ENCODE results near the gene MBLAC2. TPM values are rescaled to one million over a fixed set of nuclear protein-coding genes. Genes with fewer than 3 reads are reported as not detected.
A peak's percentile ranks its signal among the peaks of the same experiment; 100 is the strongest.

MBLAC2 gene
- total RNA-seq, 1 experiment from 2014 or later, result 4.9 TPM

DNA sequence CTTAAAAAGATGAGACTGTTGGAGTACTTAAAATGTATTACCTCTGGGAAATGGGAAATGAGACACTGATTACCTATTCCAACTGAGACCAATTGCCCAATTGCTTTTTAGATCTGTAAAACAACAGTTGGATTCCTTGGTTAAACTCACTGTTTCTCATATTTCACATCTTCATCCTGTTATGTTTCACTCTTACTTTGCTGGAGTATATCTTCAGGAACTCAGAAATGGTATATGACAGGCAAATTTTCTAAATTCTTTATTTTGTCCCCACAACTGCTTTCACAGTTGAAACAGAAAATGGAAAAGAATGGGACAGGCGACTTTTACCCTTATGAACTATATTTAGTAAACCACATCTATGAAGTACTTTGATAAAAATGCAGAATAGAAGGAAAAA lies 56.4 kb downstream of the MBLAC2 start:
- peaks cover 4% of the 10 kb centered on the region; the same call in 1 of the 2 replicates for H3K4me1 ChIP-seq
- H3K4me3 ChIP-seq (ENCODE audit: low read depth, low read length), result no peak overlapping the region
- no peaks in the 10 kb centered on the region for H3K36me3 ChIP-seq (ENCODE audit: control insufficient read depth, insufficient read depth, low read length)
- no peaks in the 10 kb centered on the region for H3K36me3 Mint-ChIP-seq (ENCODE audit: insufficient read depth, unreplicated experiment)
- POLR2A ChIA-PET, result no interaction called here
- no peaks in the 10 kb centered on the region for H3K9me3 Mint-ChIP-seq (ENCODE audit: unreplicated experiment)
- H3K27ac Mint-ChIP-seq (ENCODE audit: unreplicated experiment), result no peak overlapping the region
- H3K4me3 Mint-ChIP-seq (ENCODE audit: unreplicated experiment), result no peak overlapping the region
- BruUV-seq (replicated peaks), result no TSS peak
- DNase-seq, result no peak
- no peaks in the 10 kb centered on the region for H3K27me3 ChIP-seq (replicated peaks; ENCODE audit: control insufficient read depth, insufficient read depth, low read length)
- H3K27me3 Mint-ChIP-seq (ENCODE audit: insufficient read depth, unreplicated experiment), result peaks cover 6% of the 10 kb centered on the region
- CTCF ChIA-PET, result no interaction called here
- TF ChIP-seq, protein P1, sequence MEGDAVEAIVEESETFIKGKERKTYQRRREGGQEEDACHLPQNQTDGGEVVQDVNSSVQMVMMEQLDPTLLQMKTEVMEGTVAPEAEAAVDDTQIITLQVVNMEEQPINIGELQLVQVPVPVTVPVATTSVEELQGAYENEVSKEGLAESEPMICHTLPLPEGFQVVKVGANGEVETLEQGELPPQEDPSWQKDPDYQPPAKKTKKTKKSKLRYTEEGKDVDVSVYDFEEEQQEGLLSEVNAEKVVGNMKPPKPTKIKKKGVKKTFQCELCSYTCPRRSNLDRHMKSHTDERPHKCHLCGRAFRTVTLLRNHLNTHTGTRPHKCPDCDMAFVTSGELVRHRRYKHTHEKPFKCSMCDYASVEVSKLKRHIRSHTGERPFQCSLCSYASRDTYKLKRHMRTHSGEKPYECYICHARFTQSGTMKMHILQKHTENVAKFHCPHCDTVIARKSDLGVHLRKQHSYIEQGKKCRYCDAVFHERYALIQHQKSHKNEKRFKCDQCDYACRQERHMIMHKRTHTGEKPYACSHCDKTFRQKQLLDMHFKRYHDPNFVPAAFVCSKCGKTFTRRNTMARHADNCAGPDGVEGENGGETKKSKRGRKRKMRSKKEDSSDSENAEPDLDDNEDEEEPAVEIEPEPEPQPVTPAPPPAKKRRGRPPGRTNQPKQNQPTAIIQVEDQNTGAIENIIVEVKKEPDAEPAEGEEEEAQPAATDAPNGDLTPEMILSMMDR (IDR thresholded peaks at IDR 0.05; ENCODE audit: insufficient read depth in 1 of 2, low read depth in 1 of 2, low read length in 1 of 2, severe bottlenecking in 1 of 2, unreplicated experiment in 1 of 2), result no peak
- no peaks in the 10 kb centered on the region for H3K9me3 ChIP-seq
- H3K4me1 Mint-ChIP-seq (ENCODE audit: low read depth, unreplicated experiment), result no peaks in the 10 kb centered on the region
- intact Hi-C loops (cut with micrococcal nuclease; ENCODE audit: unreplicated experiment), result no loop called here

DNA sequence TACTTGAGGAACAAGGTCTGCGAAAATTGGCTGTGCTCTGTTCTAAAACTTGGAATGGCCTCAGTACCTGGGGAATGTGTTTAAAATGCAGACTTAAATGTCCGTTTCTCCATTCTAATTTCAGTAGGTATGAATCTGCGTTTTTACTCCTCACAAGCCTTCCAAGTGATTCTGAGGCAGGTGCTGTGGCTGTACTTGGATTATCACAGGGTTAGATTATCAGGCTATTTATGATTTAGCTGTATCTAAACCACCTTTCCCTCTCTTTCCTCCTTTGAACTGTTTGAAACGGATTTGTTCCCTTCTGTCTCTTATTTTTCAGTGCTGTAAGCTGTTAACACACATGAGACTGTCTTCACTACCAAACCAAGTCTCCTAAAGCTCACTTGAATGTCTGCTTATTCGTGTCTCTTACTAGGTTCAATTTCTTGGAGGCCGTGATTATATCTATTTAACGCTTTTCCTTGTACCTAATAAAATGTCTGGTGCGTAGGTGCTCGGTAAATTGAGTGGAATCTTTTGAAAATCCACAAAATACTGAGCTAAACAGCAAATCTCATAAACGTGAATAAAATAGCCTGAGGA lies 64.3 kb downstream of the MBLAC2 start:
- H3K4me3 Mint-ChIP-seq (ENCODE audit: unreplicated experiment), result no peak overlapping the region
- ChIA-PET POLR2A (interaction anchor here (0.6 to 2.2 kb wide), 7 partner anchors 11 to 143 kb away, joined by 3 to 11 read pairs (median 5); partner anchors contain the start of genes MBLAC2 and POLR3G), CTCF (interaction anchor here (0.5 to 1.6 kb wide), 6 partner anchors 11 to 916 kb away, joined by 3 to 7 read pairs (median 4); partner anchors contain the start of genes LYSMD3, MBLAC2 and POLR3G)
- H3K36me3 ChIP-seq (ENCODE audit: control insufficient read depth, insufficient read depth, low read length), result no peaks in the 10 kb centered on the region
- H3K4me1 Mint-ChIP-seq (ENCODE audit: low read depth, unreplicated experiment), result peaks cover 14% of the 10 kb centered on the region
- TF ChIP-seq, protein P1 (IDR thresholded peaks at IDR 0.05; ENCODE audit: insufficient read depth in 1 of 2, low read depth in 1 of 2, low read length in 1 of 2, severe bottlenecking in 1 of 2, unreplicated experiment in 1 of 2), result no peak
- H3K27me3 ChIP-seq (replicated peaks; ENCODE audit: control insufficient read depth, insufficient read depth, low read length), result no peaks in the 10 kb centered on the region
- H3K4me1 ChIP-seq, result peaks cover 9% of the 10 kb centered on the region; the same call in 1 of the 2 replicates
- intact Hi-C loops (cut with micrococcal nuclease; ENCODE audit: unreplicated experiment), result loop anchor here (1.0 kb wide), 1 partner anchor 11 kb away; no protein-coding TSS in a partner anchor
- no peaks in the 10 kb centered on the region for H3K9me3 ChIP-seq
- no peaks in the 10 kb centered on the region for H3K27me3 Mint-ChIP-seq (ENCODE audit: insufficient read depth, unreplicated experiment)
- H3K27ac Mint-ChIP-seq (ENCODE audit: unreplicated experiment), result no peak overlapping the region
- peak overlapping the region; percentile 48 for H3K4me3 ChIP-seq (ENCODE audit: low read depth, low read length)
- BruUV-seq (replicated peaks), result TSS peak; percentile 94
- H3K36me3 Mint-ChIP-seq (ENCODE audit: insufficient read depth, unreplicated experiment), result peaks cover 8% of the 10 kb centered on the region
- H3K9me3 Mint-ChIP-seq (ENCODE audit: unreplicated experiment), result no peaks in the 10 kb centered on the region
- DNase-seq, result no peak

DNA sequence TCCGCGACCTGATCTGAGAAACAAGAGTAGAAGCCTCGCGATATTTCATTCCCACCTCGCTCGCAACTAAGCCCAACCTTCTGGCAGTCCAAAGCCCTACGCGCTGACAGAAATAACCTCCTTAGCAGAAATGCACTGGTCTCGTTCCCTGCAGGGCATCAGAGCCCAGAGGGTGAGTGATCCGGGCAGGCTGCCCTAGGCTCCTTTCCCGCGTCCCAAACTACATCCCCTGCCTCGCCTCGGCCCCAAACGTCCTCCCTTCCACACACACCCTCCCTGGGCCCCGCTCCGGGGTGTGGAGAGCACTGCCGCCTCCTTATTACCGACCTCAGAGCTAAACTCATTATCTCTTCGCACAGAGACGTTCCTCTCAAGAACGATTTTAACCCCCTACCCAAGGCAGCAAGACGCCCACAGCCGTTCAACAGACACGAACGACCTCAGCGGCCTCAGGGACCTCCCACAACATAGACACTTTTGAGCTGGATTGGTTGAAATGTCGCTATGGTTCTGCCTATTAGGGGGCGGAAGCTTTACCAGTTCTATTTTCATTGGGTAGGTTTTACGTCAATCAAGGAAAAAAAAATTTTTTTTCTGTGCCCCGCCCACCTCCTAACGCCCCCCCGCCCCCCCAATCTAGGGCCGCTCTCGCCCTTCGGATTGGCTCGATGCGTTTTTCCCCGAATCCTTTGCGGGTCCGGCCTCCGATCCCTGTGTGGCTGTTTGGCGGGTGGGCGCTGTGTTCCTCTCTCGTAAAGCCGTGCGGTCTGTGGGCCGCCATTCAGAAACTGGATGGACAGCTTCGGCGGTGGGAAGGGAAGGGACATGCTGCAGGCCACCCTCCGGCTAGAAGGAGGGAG lies 65.0 kb downstream of the MBLAC2 start, which contains the start of gene CETN3:
CETN3 (minus strand) TSS at position 439 of the 860 bp plus-strand sequence; CDS start at position 344, 95 bp downstream.
- POLR2A ChIA-PET, result interaction anchor here (0.5 to 2.2 kb wide), 9 partner anchors 12 to 1467 kb away, joined by 3 to 11 read pairs (median 5); partner anchors contain the start of genes MBLAC2 and POLR3G
- Mint-ChIP-seq H3K4me3 (ENCODE audit: unreplicated experiment) (no peak within 1 kb of the TSS), H3K4me1 (ENCODE audit: low read depth, unreplicated experiment) (peaks cover 14% of the 10 kb centered on the region), H3K27ac (ENCODE audit: unreplicated experiment) (no peak within 1 kb of the TSS), H3K36me3 (ENCODE audit: insufficient read depth, unreplicated experiment) (peaks cover 12% of the 10 kb centered on the region), H3K9me3 (ENCODE audit: unreplicated experiment) (no peaks in the 10 kb centered on the region), H3K27me3 (ENCODE audit: insufficient read depth, unreplicated experiment) (no peaks in the 10 kb centered on the region)
- TF ChIP-seq, protein P1 (IDR thresholded peaks at IDR 0.05; ENCODE audit: insufficient read depth in 1 of 2, low read depth in 1 of 2, low read length in 1 of 2, severe bottlenecking in 1 of 2, unreplicated experiment in 1 of 2), result peak in 1 of 2 experiments; percentile 22
- no peaks in the 10 kb centered on the region for H3K36me3 ChIP-seq (ENCODE audit: control insufficient read depth, insufficient read depth, low read length)
- BruUV-seq (replicated peaks), result no TSS peak
- DNase-seq, result peak; percentile 96 to 97
- CTCF ChIA-PET, result interaction anchor here (0.5 to 1.6 kb wide), 6 partner anchors 12 to 917 kb away, joined by 3 to 7 read pairs (median 3); partner anchors contain the start of gene LYSMD3
- no peaks in the 10 kb centered on the region for H3K9me3 ChIP-seq
- H3K27me3 ChIP-seq (replicated peaks; ENCODE audit: control insufficient read depth, insufficient read depth, low read length), result no peaks in the 10 kb centered on the region
- intact Hi-C loops (cut with micrococcal nuclease; ENCODE audit: unreplicated experiment), result loop anchor here (1.0 kb wide), 2 partner anchors 12 to 120 kb away; partner anchors contain the start of gene LYSMD3
- peaks cover 9% of the 10 kb centered on the region; the same call in 1 of the 2 replicates for H3K4me1 ChIP-seq
- peak within 1 kb of the TSS; percentile 82 for H3K4me3 ChIP-seq (ENCODE audit: low read depth, low read length)

All from Caco-2 (cell line).